B cell (primary cell): Measurements from ENCODE around the gene NEGR1.

Experiments
- CTCF ChIP-seq: fragments of 200-600 bp; IDR thresholded peaks from one replicate; pipeline ENCODE4 v1.8.0; 2022; ENCODE audit warnings: antibody characterized with exemption, mild to moderate bottlenecking
- EZH2 ChIP-seq: IDR thresholded peaks from 2 replicates; pipeline ENCODE4 v1.6.1; 2012; ENCODE audit warnings: borderline replicate concordance, low read depth, mild to moderate bottlenecking, moderate library complexity, low read length; ENCODE audit not compliant: insufficient read depth, poor library complexity, severe bottlenecking

- TF ChIP-seq CTCF (no peak), EZH2 (no peak)
These were observed 693.3 kb downstream of the NEGR1 start for GRCh38 chr1:71589005-71589404.
